Measurements from ENCODE around the gene RFPL4AL1.

- TF ChIP-seq, protein P1, sequence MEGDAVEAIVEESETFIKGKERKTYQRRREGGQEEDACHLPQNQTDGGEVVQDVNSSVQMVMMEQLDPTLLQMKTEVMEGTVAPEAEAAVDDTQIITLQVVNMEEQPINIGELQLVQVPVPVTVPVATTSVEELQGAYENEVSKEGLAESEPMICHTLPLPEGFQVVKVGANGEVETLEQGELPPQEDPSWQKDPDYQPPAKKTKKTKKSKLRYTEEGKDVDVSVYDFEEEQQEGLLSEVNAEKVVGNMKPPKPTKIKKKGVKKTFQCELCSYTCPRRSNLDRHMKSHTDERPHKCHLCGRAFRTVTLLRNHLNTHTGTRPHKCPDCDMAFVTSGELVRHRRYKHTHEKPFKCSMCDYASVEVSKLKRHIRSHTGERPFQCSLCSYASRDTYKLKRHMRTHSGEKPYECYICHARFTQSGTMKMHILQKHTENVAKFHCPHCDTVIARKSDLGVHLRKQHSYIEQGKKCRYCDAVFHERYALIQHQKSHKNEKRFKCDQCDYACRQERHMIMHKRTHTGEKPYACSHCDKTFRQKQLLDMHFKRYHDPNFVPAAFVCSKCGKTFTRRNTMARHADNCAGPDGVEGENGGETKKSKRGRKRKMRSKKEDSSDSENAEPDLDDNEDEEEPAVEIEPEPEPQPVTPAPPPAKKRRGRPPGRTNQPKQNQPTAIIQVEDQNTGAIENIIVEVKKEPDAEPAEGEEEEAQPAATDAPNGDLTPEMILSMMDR (IDR thresholded peaks at IDR 0.05; ENCODE audit: borderline replicate concordance, extremely low read depth, low read length, poor library complexity, severe bottlenecking) = no peak
- no peak for TF ChIP-seq EZH2 (IDR thresholded peaks at IDR 0.05; ENCODE audit: borderline replicate concordance, low read depth, low read length, severe bottlenecking)
Measured at GRCh38 chr19:55781112-55781511, 12.2 kb downstream of the RFPL4AL1 start.
